SK-N-MC (cell line): ENCODE measurements around the gene PEX5L.

ENCODE experiments used
- EZH2 ChIP-seq: fragments of 200-600 bp; sonication (generic); IDR thresholded peaks from one replicate; pipeline ENCODE4 v1.6.1; 2017; ENCODE audit warnings: antibody characterized with exemption
- POLR2AphosphoS5 ChIP-seq: IDR thresholded peaks from 2 replicates; pipeline ENCODE4 v1.6.1; 2012; ENCODE audit warnings: mild to moderate bottlenecking, low read depth, low read length, borderline replicate concordance

DNA sequence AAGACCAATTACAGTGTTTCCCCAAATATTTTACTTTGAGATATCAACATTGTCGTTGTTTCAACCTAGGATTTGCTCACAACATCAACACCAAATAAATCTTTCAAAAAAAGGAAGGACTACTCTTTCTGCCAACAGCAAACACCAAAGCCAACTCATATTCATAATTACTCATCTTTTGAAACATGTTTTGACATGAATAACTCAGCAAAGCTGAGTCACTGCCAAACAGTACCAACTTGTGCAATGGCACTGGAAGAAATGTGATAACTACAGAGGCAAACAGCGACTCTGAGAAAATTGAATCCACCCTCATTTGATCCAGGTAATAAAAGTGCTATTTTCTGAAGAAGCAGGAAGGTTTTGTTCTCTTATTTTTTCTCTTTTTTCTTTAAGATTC is 67.2 kb downstream of the PEX5L start:
- TF ChIP-seq POLR2AphosphoS5, result no peak
- no peak for TF ChIP-seq EZH2
